PC-3 (cell line): ENCODE measurements around the gene PSAP. TPM values are rescaled to one million over a fixed set of nuclear protein-coding genes. Genes with fewer than 3 reads are reported as not detected.

Experiments used
- ATAC-seq: fragments of 200-7000 bp; cut with Tn5 transposase; 2 replicates; pipeline ENCODE4 v1.9.1; 2020; ENCODE audit warnings: mild to moderate bottlenecking, moderate library complexity
- BruUV-seq: library from RNA; stranded (reverse); fragments of 400-500 nt; replicated peaks from 2 replicates; lab custom pipeline; 2021; lab: Mats Ljungman, UMichigan
- CTCF ChIA-PET: fragments of 300-600 bp; sonication (Branson Sonifier 250); formaldehyde crosslinking; loops from one replicate; lab custom pipeline; 2022; ENCODE audit warnings: antibody characterized with exemption; lab: Charles Lee
- POLR2A ChIA-PET: fragments of 300-600 bp; sonication (Branson Sonifier 250); formaldehyde crosslinking; loops from one replicate; lab custom pipeline; 2022; ENCODE audit warnings: antibody characterized with exemption; ENCODE audit not compliant: unreplicated experiment; lab: Charles Lee
- DNase-seq: peaks from one replicate; pipeline ENCODE4 v3.0.0-alpha.2; 2015
- H2AFZ ChIP-seq: fragments of 300-600 bp; sonication (generic); 2 replicates; pipeline ENCODE4 v1.6.0; 2016; ENCODE audit warnings: antibody characterized with exemption, low read length
- H3F3A ChIP-seq: fragments of 300-600 bp; sonication (generic); one replicate; pipeline ENCODE4 v1.6.0; 2017; ENCODE audit warnings: antibody characterized with exemption, low read length, control low read depth, mild to moderate bottlenecking; ENCODE audit not compliant: unreplicated experiment
- H3K27ac ChIP-seq: fragments of 300-600 bp; sonication (generic); 2 replicates; pipeline ENCODE4 v1.5.1; 2016; ENCODE audit warnings: mild to moderate bottlenecking, low read length
- H3K27me3 ChIP-seq: fragments of 300-600 bp; sonication (generic); 2 replicates; pipeline ENCODE4 v1.6.1; 2016; ENCODE audit warnings: low read length, mixed read lengths
- H3K36me3 ChIP-seq: fragments of 300-600 bp; sonication (generic); 2 replicates; pipeline ENCODE4 v1.6.1; 2016; ENCODE audit warnings: low read depth, mixed run types, low read length, mixed read lengths
- H3K4me1 ChIP-seq: fragments of 300-600 bp; sonication (generic); 2 replicates; pipeline ENCODE4 v1.5.1; 2016; ENCODE audit warnings: low read length; ENCODE audit not compliant: insufficient read depth
- H3K4me2 ChIP-seq: fragments of 300-600 bp; sonication (generic); 2 replicates; pipeline ENCODE4 v1.6.0; 2016; ENCODE audit warnings: low read length
- H3K4me3 ChIP-seq: fragments of 300-600 bp; sonication (generic); 2 replicates; pipeline ENCODE4 v1.5.1; 2016; ENCODE audit warnings: mild to moderate bottlenecking, low read length, mixed read lengths
- H3K79me2 ChIP-seq: fragments of 300-600 bp; sonication (generic); 2 replicates; pipeline ENCODE4 v1.6.1; 2017; ENCODE audit warnings: low read length, mixed read lengths
- H3K9ac ChIP-seq: fragments of 300-600 bp; sonication (generic); 2 replicates; pipeline ENCODE4 v1.6.0; 2016; ENCODE audit warnings: mild to moderate bottlenecking, low read length
- H3K9me2 ChIP-seq: fragments of 300-600 bp; sonication (generic); replicated peaks from 2 replicates; pipeline ENCODE4 v1.6.1; 2016; ENCODE audit warnings: mixed run types, low read length, mixed read lengths
- H3K9me3 ChIP-seq: fragments of 300-600 bp; sonication (generic); 2 replicates; pipeline ENCODE4 v1.6.1; 2016; ENCODE audit warnings: low read length, mixed read lengths
- H4K20me1 ChIP-seq: fragments of 300-600 bp; sonication (generic); 2 replicates; pipeline ENCODE4 v1.6.1; 2016; ENCODE audit warnings: low read length, mixed read lengths
- CTCF ChIP-seq: fragments of 300-600 bp; sonication (generic); conservative IDR thresholded peaks from 2 replicates; pipeline ENCODE4 v1.5.1; 2017; ENCODE audit warnings: antibody characterized with exemption, low read depth, mild to moderate bottlenecking, low read length
- EZH2 ChIP-seq: fragments of 300-600 bp; sonication (generic); IDR thresholded peaks from one replicate; pipeline ENCODE4 v1.6.1; 2017; ENCODE audit warnings: antibody characterized with exemption, mild to moderate bottlenecking, low read length; ENCODE audit not compliant: unreplicated experiment
- EZH2phosphoT487 ChIP-seq: fragments of 300-600 bp; sonication (generic); IDR thresholded peaks from 2 replicates; pipeline ENCODE4 v1.6.1; 2018; ENCODE audit warnings: mild to moderate bottlenecking, antibody characterized with exemption, low read length, borderline replicate concordance
- intact Hi-C: fragments of 100-400 bp; cut with micrococcal nuclease; formaldehyde crosslinking; loops from 2 replicates; pipeline ENCODE4 v1.9.0; 2023
- total RNA-seq: library from RNA; depleted of rRNA; stranded (reverse); fragments of >200 nt; gene quantifications from 2 replicates; pipeline ENCODE4 v1.2.3, GENCODE V29; 2014

Gene PSAP
- total RNA-seq, 1 experiment from 2014 or later, result 334 TPM

DNA sequence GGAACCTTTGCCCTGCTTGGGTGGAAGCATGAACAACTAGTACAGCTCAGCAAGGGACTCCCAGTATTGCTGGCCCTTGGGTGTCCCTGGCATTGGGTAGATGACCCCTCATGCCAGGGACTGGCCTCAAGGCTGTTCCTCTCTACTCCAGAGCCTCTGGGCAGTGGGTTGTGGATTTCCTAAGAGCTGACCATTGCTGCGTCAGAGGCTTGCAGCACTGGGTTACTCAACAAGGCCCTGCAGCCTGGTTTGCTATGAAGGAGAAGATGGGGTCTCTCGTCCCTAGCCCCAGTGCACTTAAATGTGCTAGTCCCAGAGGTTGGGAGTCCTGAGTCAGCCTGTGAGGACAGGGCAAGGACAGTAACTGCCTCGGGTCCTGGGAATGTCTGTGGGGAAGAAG lies 80.3 kb downstream of the PSAP start:
- no peaks in the 10 kb centered on the region for H3K79me2 ChIP-seq
- no peak overlapping the region for H3K9ac ChIP-seq
- TF ChIP-seq CTCF (no peak), EZH2 (no peak), EZH2phosphoT487 (no peak)
- ChIA-PET POLR2A (no interaction called here), CTCF (no interaction called here)
- no peak overlapping the region for H2AFZ ChIP-seq
- no peaks in the 10 kb centered on the region for H4K20me1 ChIP-seq
- DNase-seq, result no peak
- H3K4me3 ChIP-seq, result no peak overlapping the region
- no peak overlapping the region for H3K27ac ChIP-seq
- H3F3A ChIP-seq, result no peaks in the 10 kb centered on the region
- no TSS peak for BruUV-seq
- no peaks in the 10 kb centered on the region for H3K36me3 ChIP-seq
- no peak overlapping the region for H3K4me2 ChIP-seq
- peaks cover 41% of the 10 kb centered on the region for H3K4me1 ChIP-seq
- no peaks in the 10 kb centered on the region for H3K9me3 ChIP-seq
- ATAC-seq, result no peak
- H3K27me3 ChIP-seq, result no peaks in the 10 kb centered on the region
- no peaks in the 10 kb centered on the region for H3K9me2 ChIP-seq
- intact Hi-C loops, result loop anchor here (5.0 kb wide), 1 partner anchor 42 kb away; no protein-coding TSS in a partner anchor

DNA sequence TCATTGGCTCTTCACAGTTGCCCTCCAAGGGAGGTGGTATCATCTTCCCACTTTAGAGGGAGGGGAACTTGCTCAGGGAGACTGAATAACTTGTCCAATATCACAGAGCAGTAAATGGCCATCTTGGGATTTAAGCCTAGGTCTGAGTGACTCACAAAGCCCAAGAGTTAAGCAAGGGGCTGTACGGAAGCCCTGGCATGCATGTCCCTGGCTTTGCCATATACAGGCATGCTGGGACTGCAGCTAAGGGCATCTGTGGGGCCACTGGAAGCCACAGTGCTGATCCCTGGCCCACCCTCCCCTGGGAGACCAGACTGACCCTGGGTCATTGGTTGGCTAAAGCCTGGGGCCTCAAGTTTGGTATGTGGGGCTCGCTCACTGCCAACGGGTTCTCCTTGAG lies 80.8 kb downstream of the PSAP start:
- H3K9me3 ChIP-seq, result no peaks in the 10 kb centered on the region
- H3K9ac ChIP-seq, result no peak overlapping the region
- no peaks in the 10 kb centered on the region for H3K27me3 ChIP-seq
- no peak for ATAC-seq
- ChIA-PET CTCF (no interaction called here), POLR2A (no interaction called here)
- no TSS peak for BruUV-seq
- no peak for TF ChIP-seq EZH2phosphoT487
- no peak for TF ChIP-seq CTCF
- TF ChIP-seq EZH2, result no peak
- H3F3A ChIP-seq, result no peaks in the 10 kb centered on the region
- no peak for DNase-seq
- no peak overlapping the region for H2AFZ ChIP-seq
- no peaks in the 10 kb centered on the region for H3K36me3 ChIP-seq
- H3K9me2 ChIP-seq, result no peaks in the 10 kb centered on the region
- H3K27ac ChIP-seq, result no peak overlapping the region
- H3K79me2 ChIP-seq, result no peaks in the 10 kb centered on the region
- peaks cover 46% of the 10 kb centered on the region for H3K4me1 ChIP-seq
- H4K20me1 ChIP-seq, result no peaks in the 10 kb centered on the region
- H3K4me3 ChIP-seq, result no peak overlapping the region
- no peak overlapping the region for H3K4me2 ChIP-seq
- intact Hi-C loops, result loop anchor here (5.0 kb wide), 1 partner anchor 42 kb away; no protein-coding TSS in a partner anchor

- Histone ChIP-seq H3K9ac (no peak overlapping the region), H3K4me1 (peaks cover 48% of the 10 kb centered on the region), H2AFZ (no peak overlapping the region), H3K27me3 (no peaks in the 10 kb centered on the region), H3K4me3 (no peak overlapping the region), H3K4me2 (no peak overlapping the region), H3K9me3 (no peaks in the 10 kb centered on the region), H3K36me3 (no peaks in the 10 kb centered on the region), H3F3A (no peaks in the 10 kb centered on the region), H4K20me1 (no peaks in the 10 kb centered on the region), H3K9me2 (no peaks in the 10 kb centered on the region), H3K27ac (no peak overlapping the region), H3K79me2 (no peaks in the 10 kb centered on the region)
- ATAC-seq (no peak), DNase-seq (no peak)
- ChIA-PET CTCF (no interaction called here), POLR2A (no interaction called here)
- TF ChIP-seq EZH2phosphoT487, result no peak
- no peak for TF ChIP-seq CTCF
- TF ChIP-seq EZH2, result no peak
- intact Hi-C loops, result loop anchor here (5.0 kb wide), 2 partner anchors 42 to 72 kb away; no protein-coding TSS in a partner anchor
- no TSS peak for BruUV-seq
Measured at GRCh38 chr10:71769279-71769823, 81.7 kb downstream of the PSAP start.
